NCI-H1417 (cell line): ENCODE data around the gene MARS1.
"Not testable (repeated sequence)": the region's sequence is repeated elsewhere in the genome, so short reads cannot be mapped to it uniquely, and the experiment has no call there.

Experiments
- DNase-seq, 3 experiments: peaks; one replicate each; lab custom pipeline; 2025; lab: John Stamatoyannopoulos, UW

The MARS1 gene

DNA sequence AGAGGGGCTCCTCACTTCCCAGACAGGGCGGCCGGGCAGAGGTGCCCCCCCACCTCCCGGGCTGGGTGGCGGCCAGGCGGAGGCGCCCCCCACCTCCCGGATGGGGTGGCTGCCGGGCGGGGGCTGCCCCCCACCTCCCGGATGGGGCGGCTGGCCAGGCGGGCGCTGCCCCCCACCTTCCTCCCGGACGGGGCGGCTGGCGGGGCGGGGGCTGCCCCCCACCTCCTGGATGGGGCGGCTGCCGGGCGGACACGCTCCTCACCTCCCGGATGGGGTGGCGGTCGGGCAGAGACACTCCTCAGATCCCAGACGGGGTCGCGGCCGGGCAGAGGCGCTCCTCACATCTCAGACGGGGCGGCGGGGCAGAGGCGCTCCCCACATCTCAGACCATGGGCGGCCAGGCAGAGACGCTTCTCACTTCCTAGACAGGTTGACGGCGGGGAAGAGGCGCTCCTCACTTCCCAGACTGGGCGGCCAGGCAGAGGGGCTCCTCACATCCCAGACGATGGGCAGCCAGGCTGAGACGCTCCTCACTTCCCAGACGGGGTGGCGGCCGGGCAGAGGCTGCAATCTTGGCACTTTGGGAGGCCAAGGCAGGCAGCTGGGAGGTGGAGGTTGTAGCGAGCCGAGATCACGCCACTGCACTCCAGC is 7.3 kb downstream of the MARS1 start:
- DNase-seq: not testable (repeated sequence)

DNA sequence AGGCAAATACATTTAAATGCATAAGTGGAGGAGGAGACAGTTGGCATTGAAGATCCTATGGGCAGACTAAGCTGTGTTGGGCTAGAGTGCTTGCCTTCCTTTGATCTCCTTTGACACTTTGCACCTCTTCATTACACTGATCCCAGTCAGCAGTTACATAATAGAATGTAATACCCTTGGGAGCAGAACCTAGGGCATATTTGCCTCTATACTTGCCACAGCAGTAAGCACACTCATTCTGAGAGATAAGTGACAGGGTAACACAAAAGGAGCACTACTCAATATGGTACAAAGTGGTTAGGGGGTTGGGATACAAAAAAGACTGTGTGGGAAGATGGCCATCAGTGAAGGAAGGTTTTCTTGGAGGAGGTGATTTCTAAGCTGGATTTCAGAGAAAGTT is 9.0 kb downstream of the MARS1 start:
- peak in 1 of 3 experiments; percentile 80 for DNase-seq

DNA sequence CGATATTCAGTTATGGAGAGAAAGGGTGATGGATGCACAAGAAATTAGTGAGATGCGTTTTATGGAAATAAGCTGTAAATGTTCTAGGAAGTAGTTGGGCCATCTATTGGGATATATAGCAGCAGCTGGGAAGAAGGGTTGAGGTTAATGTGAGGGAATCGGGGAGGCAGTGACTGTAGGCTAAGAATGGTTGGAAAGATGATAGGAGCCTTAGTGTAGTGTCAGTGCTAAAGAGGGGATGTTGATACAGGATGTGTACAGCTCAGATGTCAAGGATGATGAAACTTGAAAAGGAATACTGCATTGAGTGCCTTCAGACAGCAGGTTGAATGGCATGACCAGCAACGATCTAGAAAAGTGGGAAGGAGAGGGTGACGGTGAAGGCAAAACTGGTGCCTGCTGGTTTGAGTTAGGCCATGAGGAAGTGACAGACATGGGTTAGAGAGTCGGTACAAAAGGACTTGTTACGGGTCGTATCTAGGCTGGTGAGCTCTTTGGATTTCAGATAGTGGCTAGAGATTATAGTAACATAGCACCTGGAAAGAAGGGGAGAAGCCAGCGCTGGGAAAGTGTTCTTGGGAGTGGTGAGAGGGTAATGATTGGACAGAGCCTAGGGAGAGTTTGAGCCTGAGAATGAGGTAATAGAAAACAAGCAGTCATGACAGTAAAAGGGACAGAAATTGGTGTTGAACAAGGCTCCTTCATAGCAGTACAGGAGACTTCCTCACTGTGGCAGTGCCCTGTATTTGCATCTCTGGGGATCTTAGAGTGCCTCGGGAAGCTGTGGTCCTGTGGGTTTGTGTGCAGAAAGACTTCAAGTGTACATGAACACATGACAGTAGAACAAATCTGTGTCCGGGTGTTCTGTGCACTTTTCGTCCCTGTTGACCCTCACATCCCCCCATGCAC is 9.6 kb downstream of the MARS1 start:
- DNase-seq: peak in 1 of 3 experiments; percentile 25

DNA sequence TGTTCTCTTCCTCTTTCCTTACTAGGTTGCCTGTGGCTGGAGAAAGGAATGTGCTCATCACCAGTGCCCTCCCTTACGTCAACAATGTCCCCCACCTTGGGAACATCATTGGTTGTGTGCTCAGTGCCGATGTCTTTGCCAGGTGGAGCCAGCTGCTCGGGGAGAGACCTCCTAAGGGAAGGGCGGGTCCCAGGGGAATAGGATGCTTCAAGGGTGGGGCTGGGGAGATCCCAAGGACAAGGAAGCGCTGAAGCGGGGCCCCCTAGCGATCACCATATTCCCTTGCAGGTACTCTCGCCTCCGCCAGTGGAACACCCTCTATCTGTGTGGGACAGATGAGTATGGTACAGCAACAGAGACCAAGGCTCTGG is 10.2 kb downstream of the MARS1 start:
- no peak for DNase-seq

DNA sequence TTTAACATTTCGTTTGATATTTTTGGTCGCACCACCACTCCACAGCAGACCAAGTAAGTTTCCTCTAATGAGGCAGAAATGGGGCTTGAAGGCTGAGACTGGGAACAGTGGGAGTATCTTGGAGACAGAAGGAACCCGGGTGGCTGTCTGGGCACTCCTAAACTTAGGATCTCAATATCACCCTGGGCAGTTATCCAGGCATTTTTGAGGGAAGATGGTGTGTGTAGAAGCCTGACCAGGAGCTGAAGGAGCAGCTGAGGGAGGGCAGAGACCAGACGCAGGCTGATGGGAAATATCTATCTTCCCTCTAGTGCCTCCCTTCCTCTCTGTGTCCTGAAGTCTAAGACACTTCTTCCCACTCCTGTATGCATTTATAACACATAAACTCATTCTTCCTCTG is 10.7 kb downstream of the MARS1 start:
- no peak for DNase-seq

DNA sequence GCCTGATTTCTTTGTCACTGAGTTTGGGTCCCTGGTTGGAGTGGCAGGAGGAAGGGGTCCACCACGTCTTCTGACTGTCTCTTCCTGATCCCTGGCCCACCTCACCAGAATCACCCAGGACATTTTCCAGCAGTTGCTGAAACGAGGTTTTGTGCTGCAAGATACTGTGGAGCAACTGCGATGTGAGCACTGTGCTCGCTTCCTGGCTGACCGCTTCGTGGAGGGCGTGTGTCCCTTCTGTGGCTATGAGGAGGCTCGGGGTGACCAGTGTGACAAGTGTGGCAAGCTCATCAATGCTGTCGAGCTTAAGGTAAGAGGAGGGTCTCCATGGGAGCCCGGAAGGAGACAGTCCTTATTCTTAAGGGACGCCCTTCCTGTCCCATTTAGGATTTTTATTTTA is 12.3 kb downstream of the MARS1 start:
- no peak for DNase-seq

DNA sequence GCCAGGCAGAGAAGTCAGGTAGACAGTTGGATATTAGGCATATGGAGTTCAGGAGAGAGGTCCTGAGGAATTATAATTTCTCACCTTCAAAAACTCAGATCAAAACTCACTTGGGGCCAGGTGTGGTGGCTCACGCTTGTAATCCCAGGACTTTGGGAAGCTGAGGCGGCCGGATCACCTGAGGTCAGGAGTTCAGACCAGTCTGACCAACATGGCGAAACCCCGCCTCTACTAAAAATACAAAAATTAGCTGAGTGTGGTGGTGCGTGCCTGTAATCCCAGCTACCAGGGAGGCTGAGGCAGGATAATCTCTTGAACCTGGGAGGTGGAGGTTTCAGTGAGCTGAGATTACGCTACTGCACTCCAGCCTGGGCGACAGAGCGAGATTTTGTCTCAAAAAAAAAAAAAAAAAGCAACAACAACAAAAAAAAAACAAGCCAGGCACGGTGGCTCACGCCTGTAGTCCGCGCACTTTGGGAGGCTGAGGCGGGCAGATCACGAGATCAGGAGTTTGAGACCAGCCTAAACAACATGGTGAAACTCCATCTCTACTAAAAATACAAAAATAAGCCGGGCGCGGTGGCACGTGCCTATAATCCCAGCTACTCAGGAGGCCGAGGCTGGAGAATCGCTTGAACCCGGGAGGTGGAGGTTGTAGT is 14.6 kb downstream of the MARS1 start:
- not testable (repeated sequence) for DNase-seq

DNA sequence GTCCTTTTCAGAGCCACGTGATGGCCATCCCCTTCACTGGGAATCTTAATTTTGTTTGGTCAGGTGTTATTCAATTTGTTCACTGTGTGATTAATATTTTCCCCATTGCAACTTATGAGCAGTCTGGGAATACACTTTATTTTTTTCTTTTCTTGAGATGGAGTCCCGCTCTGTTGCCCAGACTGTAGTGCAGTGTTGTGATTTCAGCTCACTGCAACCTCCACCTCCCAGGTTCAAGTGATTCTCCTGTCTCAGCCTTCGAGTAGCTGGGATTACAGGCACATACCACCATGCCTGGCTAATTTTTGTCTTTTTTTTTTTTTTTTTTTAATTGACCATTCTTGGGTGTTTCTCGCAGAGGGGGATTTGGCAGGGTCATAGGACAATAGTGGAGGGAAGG is 18.7 kb downstream of the MARS1 start:
- not testable (repeated sequence) for DNase-seq

DNA sequence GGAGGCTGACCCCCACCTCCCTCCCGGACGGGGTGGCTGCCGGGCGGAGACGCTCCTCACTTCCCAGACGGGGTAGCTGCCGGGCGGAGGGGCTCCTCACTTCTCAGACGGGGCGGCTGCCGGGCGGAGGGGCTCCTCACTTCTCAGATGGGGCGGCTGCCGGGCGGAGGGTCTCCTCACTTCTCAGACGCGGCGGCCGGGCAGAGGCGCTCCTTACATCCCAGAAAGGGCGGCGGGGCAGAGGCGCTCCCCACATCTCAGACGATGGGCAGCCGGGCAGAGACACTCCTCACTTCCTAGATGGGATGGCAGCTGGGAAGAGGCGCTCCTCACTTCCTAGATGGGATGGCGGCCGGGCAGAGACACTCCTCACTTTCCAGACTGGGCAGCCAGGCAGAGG is 19.9 kb downstream of the MARS1 start:
- DNase-seq: not testable (repeated sequence)

DNA sequence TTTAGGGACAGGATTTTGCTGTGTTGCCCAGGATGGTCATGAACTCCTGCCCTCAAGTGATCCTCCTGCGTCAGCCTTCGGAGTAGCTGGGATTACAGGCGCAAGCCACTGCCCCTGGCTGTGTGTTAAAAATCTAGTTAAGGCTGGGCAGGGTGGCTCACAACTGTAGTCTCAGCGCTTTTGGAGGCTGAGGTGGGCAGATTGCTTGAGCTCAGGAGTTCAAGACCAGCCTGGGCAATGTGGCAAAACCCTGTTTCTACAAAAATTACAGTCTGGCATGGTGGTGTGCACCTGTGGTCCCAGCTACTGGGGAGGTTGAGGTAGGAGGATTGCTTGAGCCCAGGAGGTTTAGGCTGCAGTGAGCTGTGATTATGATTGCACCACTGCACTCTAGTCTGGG is 23.3 kb downstream of the MARS1 start:
- no peak for DNase-seq

DNA sequence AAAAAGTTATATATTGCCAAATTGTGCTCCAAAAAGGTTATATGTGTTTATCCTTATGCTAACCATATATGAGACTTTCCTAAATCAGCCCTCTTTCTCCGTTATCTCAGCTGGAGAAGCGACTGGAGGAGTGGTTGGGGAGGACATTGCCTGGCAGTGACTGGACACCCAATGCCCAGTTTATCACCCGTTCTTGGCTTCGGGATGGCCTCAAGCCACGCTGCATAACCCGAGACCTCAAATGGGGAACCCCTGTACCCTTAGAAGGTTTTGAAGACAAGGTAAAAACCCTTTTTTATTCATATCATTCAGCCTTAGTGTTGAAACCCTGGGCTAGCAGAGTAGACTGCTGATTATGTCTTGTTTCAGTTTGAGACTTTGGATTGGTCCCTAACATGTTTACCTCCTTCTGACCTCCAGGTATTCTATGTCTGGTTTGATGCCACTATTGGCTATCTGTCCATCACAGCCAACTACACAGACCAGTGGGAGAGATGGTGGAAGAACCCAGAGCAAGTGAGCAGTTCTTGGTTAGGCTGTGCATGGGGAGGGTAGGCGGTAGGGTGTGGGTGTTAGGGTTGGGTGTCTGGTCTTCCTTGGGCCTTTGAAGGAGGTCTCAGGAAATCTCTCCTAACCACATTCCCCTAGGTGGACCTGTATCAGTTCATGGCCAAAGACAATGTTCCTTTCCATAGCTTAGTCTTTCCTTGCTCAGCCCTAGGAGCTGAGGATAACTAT is 23.9 kb downstream of the MARS1 start:
- DNase-seq: no peak

DNA sequence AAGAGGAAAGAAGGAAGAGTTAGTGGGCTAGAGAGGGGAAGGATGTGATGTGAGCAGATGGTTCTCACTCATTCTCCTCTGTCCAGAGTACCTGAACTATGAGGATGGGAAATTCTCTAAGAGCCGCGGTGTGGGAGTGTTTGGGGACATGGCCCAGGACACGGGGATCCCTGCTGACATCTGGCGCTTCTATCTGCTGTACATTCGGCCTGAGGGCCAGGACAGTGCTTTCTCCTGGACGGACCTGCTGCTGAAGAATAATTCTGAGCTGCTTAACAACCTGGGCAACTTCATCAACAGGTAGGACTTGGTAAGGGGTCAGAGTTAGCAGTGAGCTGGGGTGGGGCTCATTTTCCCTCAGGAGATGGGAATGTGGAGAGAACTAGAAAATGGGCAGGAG is 24.8 kb downstream of the MARS1 start:
- no peak for DNase-seq

DNA sequence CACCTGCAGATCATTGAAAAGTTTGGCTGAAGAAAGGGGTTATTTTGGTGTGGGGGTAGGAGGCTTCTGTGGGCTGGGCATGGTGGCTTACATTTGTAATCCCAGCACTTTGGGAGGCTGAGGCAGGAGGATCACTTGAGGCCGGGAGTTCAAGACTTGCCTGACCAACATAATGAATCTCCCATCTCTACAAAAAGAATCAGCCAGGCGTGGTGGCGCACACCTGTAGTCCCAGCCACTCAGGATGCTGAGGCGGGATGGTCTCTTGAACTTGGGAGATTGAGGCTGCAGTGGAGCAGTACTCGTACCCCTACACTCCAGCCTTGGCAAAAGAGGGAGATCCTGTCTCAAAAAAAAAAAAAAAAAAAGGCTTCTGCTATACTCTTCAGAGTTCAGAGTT is 25.4 kb downstream of the MARS1 start:
- DNase-seq: no peak

DNA sequence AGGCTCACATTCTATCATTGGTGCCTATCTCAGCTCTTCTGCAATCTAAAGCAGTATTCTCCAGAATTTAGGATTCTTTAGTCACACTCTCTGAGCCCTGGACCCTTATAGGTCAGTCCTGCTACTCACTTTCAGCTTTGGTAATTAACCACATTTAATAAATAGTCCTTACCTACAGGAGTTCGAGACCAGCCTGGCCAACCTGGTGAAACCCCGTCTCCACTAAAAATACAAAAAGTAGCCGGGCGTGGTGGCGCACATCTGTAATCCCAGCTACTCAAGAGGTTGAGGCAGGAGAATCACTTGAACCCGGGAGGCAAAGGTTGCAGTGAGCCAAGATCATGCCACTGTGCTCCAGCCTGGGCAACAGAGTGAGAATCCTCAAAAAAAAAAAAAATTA is 25.8 kb downstream of the MARS1 start:
- not testable (repeated sequence) for DNase-seq

DNA sequence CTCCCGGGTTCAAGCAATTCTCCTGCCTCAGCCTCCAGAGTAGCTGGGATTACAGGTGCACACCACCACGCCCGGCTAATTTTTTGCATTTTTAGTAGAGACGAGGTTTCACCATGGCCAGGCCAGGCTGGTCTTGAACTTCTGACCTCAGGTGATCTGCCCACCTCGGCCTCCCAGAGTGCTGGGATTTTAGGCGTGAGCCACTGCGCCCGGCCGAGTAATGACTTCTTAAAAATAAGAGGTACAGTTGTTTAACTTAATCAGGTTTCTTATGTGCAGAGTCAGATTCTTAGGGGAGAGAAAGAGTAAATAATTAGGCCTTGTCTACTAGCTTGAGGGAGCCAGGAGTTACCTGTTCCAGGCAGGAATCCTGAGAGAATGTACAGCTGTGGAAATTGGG is 26.4 kb downstream of the MARS1 start:
- not testable (repeated sequence) for DNase-seq

DNA sequence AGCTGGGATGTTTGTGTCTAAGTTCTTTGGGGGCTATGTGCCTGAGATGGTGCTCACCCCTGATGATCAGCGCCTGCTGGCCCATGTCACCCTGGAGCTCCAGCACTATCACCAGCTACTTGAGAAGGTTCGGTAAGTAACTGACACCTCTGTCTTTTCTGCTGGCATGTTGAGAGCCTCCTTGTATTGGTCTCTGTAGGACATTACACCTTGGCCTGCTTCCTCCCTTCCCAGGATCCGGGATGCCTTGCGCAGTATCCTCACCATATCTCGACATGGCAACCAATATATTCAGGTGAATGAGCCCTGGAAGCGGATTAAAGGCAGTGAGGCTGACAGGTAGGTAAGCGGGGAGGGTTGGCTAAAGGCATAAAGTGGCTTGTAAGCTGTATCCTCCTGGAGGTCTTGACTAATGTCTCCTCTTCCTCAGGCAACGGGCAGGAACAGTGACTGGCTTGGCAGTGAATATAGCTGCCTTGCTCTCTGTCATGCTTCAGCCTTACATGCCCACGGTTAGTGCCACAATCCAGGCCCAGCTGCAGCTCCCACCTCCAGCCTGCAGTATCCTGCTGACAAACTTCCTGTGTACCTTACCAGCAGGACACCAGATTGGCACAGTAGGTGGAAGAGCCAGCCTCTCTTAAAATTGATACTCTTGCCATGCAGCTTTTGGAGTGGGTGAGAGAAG is 27.0 kb downstream of the MARS1 start:
- peak in 2 of 3 experiments; percentile 66 to 81 for DNase-seq

DNA sequence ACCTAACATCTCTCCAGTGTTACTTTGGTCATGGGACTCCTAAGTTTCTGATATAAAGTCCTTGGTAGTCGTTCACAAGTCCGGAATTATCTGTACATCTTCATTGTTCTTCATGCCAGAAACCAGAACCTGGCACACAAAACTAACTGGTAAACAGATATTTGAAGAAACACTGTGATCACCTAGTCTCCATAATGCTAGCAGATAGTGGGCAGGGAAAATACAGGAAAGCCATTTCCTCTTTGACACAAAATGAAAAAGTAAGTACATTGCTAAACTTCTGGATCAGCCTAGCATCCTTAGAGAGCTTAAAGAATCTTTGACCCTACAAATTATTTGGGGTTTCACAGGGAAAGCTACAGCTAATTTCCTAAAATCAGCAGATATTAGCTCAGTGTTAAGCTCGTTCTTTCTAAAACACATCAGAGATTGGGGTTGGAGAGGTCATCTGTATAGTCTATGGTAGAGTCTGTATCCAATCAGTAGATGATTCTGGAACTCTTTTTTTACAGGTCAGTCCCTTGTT is 27.6 kb downstream of the MARS1 start:
- DNase-seq: no peak

DNA sequence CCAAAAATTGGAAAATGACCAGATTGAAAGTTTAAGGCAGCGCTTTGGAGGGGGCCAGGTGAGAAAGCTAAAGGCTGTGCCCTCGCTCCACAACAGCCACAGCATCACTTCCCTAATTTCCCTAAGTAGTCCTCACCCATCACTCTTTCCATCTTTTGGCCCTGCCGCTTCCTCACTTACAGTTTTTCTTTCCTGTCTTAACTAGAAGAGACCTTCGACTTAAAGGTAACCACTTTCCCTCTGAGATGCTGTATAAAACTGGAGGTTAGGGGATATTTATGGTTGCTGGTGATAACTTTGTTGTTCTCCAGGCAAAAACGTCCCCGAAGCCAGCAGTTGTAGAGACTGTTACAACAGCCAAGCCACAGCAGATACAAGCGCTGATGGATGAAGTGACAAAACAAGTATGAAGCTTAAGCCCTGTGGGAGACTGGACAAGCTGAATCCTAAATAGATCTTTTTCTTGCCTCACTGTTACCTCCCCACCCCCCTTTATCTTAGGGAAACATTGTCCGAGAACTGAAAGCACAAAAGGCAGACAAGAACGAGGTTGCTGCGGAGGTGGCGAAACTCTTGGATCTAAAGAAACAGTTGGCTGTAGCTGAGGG is 28.2 kb downstream of the MARS1 start:
- DNase-seq: no peak

DNA sequence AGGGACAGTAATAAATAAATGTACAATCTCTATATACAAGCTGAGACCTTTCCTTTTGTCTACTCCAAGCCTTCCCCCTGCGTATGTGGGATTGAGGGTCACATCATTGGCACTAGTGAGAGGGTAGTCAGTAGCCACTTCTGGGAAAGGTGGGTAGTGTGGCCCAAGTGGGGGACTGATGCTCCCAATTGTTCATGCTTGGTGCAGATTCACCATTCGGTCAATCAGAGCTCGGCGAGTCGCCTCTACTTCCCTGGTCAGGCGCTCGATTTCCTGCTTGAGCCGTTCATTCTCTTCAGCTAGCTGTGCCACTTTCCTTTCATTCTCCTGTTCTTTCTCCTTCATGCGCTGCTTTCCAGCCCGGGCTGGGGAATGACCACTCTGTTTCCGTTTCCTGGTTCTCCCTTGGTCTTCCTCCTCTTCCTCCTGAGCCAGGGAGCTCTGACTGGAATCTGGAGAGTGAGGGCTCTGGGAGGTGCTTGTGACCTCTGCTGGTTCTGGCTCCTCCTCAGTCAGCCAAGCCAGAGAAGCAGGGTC is 28.8 kb downstream of the MARS1 start:
- no peak for DNase-seq

DNA sequence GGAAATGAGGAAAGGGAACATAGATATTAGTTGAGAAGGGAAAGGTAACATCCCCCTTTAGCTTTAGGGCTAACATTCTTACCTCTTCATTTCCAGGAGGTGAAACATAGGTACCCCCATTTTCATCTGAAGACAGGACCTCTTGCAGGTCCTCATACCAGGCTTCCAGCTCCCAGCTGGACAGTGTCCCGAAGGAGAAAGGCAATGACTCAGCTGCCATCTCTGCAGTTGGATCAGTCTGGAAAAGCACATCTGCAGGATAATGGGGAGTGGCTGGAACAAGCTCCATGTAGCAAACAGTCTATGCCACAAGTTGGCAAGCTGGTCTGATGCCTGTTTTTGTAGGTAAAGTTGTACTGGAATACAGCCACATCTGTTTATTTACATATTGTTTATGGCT is 29.3 kb downstream of the MARS1 start:
- no peak for DNase-seq

DNA sequence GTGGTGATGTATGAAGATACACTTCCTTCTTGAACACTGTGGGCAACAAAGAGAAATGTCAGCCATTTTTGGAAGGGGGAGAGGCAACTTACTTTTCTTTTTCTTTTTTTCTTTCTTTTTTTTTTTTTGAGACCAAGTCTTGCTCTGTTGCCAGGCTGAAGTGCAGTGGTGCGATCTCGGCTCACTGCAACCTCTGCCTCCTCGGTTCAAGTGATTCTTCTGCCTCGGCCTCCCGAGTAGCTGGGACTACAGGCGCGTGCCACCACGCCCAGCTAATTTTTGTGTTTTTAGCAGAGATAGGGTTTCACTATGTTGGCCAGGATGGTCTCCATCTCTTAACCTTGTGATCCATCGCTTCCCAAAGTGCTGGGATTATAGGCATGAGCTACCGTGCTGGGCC is 29.9 kb downstream of the MARS1 start:
- DNase-seq: not testable (repeated sequence)
